Measurements from ENCODE around the gene SMARCC1.

SMARCC1 gene

DNA sequence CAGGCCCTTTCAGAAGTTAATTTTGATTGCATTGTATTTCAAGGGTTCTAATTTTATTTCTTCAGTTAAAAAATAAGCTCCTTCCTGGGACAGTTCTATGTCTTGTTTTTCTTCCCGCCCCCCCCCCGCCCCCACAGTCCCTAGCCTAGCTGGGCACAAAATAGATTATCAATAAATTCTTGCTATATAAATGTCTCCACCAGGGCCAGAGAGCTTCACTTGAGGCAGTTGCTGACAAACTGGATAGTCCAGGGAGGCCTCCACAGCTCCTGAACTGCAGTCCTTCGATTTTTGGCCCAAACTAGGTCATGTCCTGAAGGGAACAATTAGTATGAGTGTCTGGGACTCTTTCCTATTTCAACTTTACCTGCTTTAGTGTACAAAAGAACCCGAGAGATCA, 193.1 kb downstream of the SMARCC1 start:
- H3K27ac ChIP-seq (ENCODE audit: low read depth, low read length): no peak overlapping the region
- H3K4me1 ChIP-seq (ENCODE audit: control insufficient read depth, insufficient read depth, low read length): no peaks in the 10 kb centered on the region
- H3K4me3 ChIP-seq (ENCODE audit: low read length): no peak overlapping the region
- no peak overlapping the region for H3K9ac ChIP-seq (ENCODE audit: low read length)
- H3K27me3 ChIP-seq (ENCODE audit: control insufficient read depth, insufficient read depth, low read length): no peaks in the 10 kb centered on the region
- H3K36me3 ChIP-seq (ENCODE audit: control insufficient read depth, insufficient read depth, low read length): peaks cover 17% of the 10 kb centered on the region

DNA sequence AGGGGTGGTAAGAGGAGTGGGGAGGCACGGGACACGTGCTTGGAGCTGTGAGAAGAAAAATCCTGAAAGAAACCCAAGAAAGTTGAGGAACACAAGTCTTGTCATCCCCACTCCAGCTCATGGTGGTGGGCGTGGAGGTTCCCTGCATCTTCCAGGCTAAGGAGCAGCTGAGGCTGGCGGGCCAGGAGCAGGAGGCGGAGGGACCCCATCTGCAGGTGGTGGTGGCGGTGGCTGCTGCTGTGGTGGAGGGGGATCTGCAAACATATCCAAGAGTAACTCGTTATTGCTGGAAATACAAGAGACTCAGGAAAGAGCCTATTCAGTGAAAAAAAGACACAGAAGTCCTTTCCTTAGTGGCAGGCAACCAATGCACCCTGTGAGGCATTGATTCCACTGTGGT, 193.6 kb downstream of the SMARCC1 start:
- H3K9ac ChIP-seq (ENCODE audit: low read length): no peak overlapping the region
- H3K36me3 ChIP-seq (ENCODE audit: control insufficient read depth, insufficient read depth, low read length): peaks cover 17% of the 10 kb centered on the region
- no peaks in the 10 kb centered on the region for H3K4me1 ChIP-seq (ENCODE audit: control insufficient read depth, insufficient read depth, low read length)
- H3K27me3 ChIP-seq (ENCODE audit: control insufficient read depth, insufficient read depth, low read length): no peaks in the 10 kb centered on the region
- no peak overlapping the region for H3K27ac ChIP-seq (ENCODE audit: low read depth, low read length)
- H3K4me3 ChIP-seq (ENCODE audit: low read length): no peak overlapping the region

DNA sequence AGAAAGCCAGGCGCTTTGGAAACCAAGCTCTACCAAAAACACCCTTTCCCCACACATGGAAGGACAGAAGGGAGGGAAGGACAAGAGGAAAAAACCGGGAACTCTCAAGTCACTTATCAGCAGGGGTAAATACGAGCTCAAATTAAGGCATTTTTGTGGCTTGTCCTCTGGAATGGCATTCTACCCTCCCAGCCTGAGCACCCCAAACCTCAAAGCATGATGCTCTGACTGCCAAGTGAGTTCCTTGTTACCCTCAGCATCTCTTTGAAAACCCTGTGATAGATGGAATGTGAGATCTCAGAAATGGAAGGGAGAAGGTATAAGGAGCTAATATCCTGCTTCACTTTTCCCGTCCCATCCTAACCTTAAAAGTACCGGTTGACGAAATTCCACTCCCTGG, 194.9 kb downstream of the SMARCC1 start:
- H3K9ac ChIP-seq (ENCODE audit: low read length): no peak overlapping the region
- peaks cover 17% of the 10 kb centered on the region for H3K36me3 ChIP-seq (ENCODE audit: control insufficient read depth, insufficient read depth, low read length)
- no peaks in the 10 kb centered on the region for H3K4me1 ChIP-seq (ENCODE audit: control insufficient read depth, insufficient read depth, low read length)

DNA sequence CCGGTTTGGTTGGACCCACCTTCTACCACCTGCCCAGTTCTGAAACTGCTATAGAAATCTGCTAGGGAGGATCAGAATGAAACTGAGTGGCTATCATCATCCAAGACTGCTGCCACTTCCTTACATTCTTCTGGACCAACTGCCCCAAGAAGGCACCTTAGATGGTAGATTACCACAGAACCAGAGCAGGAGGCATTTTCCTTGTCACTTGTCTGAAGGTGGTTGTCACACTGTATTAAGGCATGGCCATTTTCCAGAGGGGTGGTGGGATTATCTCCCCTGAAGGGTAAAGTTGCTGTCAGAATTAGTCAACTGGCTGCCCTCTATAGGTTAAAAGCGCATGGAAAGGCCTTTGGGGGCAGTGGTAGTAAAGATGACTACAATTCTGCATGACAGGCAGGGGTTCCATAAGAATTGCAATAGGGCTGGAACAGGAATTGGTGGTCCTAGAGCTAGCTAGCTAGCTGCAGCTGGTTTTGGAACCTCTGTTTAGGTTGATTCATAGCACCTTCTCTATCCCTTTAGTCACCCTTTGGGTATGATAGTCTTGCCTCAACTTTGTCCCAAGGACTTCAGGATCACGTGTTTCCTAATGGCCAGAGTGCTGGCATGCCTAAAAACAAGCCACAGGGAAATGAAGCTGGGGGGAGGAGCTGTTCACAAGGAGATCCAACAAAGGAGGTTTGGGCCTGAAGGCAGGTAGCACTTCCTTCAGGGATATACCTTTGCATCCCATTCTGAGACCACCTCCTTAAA, 198.2 kb downstream of the SMARCC1 start:
- H3K36me3 ChIP-seq (ENCODE audit: control insufficient read depth, insufficient read depth, low read length): peaks cover 4% of the 10 kb centered on the region
- H3K27me3 ChIP-seq (ENCODE audit: control insufficient read depth, insufficient read depth, low read length): peaks cover 2% of the 10 kb centered on the region
- no peak overlapping the region for H3K9ac ChIP-seq (ENCODE audit: low read length)
- no peak overlapping the region for H3K27ac ChIP-seq (ENCODE audit: low read depth, low read length)
- H3K4me1 ChIP-seq (ENCODE audit: control insufficient read depth, insufficient read depth, low read length): no peaks in the 10 kb centered on the region
- no peak overlapping the region for H3K4me3 ChIP-seq (ENCODE audit: low read length)

More for the DNA sequence above, 194.9 kb downstream of the SMARCC1 start:
- no peaks in the 10 kb centered on the region for H3K27me3 ChIP-seq (ENCODE audit: control insufficient read depth, insufficient read depth, low read length)
- H3K27ac ChIP-seq (ENCODE audit: low read depth, low read length): no peak overlapping the region
- no peak overlapping the region for H3K4me3 ChIP-seq (ENCODE audit: low read length)

DNA sequence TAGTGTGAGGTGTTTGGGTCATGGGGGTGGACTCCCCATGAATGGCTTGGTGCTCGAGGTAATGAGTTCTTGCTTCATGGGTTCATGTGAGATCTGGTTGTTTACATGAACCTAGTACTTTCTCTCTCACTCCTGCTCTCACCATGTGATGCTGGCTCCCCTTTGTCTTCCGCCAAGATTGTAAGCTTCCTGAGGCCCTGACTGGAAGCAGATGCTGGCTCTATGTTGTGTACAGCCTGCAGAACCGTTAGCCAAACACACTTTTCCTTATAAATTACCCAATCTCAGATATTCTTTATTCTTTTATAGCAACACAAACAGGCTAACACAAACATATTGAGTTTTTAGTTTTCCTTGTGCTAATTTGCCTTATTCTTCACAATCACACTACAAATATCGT, 199.9 kb downstream of the SMARCC1 start:
- Histone ChIP-seq H3K27me3 (ENCODE audit: control insufficient read depth, insufficient read depth, low read length) (peaks cover 2% of the 10 kb centered on the region), H3K9ac (ENCODE audit: low read length) (no peak overlapping the region), H3K4me3 (ENCODE audit: low read length) (no peak overlapping the region), H3K36me3 (ENCODE audit: control insufficient read depth, insufficient read depth, low read length) (peaks cover 3% of the 10 kb centered on the region), H3K4me1 (ENCODE audit: control insufficient read depth, insufficient read depth, low read length) (peaks cover 2% of the 10 kb centered on the region), H3K27ac (ENCODE audit: low read depth, low read length) (no peak overlapping the region)

DNA sequence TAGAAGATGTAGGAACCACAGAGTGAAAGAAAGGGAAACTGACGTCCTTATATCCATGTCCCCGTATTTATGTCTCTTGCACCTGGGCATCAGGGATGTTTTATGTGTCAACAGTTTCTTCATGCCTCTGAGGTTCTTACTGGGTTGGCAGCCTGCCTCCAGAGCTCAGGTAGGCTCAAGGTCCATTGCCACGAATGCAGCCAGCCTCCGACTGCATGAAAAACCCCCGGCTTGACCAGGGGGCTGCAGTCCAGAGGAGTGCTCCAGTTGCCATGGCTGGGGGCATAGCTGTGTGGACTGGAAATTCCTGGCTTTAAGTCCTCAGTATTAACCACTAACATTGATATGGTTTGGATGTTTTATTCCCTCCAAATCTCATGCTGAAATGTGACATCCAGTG, 200.3 kb downstream of the SMARCC1 start:
- Histone ChIP-seq H3K36me3 (ENCODE audit: control insufficient read depth, insufficient read depth, low read length) (no peaks in the 10 kb centered on the region), H3K4me1 (ENCODE audit: control insufficient read depth, insufficient read depth, low read length) (peaks cover 2% of the 10 kb centered on the region), H3K27ac (ENCODE audit: low read depth, low read length) (no peak overlapping the region), H3K27me3 (ENCODE audit: control insufficient read depth, insufficient read depth, low read length) (peaks cover 2% of the 10 kb centered on the region), H3K4me3 (ENCODE audit: low read length) (no peak overlapping the region), H3K9ac (ENCODE audit: low read length) (no peak overlapping the region)

DNA sequence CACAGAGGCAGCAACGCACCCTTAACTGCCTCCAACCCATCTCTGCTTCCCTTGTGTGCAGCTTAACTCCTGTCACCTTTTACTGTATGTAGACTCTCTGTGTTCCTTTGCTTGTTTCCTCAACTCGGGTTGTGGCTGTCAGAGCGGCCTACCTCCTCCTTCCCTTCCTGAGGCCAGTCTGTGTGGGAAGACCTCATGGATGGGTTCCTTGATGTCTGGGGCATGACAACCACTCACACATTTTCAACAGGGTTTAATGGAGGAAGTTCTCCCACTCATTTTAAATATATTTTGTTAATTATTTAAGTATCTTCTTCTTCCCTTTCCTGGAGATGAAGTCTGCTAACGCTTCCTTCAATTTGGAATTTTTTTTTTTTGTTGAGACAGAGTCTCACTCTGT, 201.2 kb downstream of the SMARCC1 start:
- Histone ChIP-seq H3K27ac (ENCODE audit: low read depth, low read length) (no peak overlapping the region), H3K4me3 (ENCODE audit: low read length) (no peak overlapping the region), H3K9ac (ENCODE audit: low read length) (no peak overlapping the region), H3K36me3 (ENCODE audit: control insufficient read depth, insufficient read depth, low read length) (no peaks in the 10 kb centered on the region), H3K27me3 (ENCODE audit: control insufficient read depth, insufficient read depth, low read length) (peaks cover 2% of the 10 kb centered on the region), H3K4me1 (ENCODE audit: control insufficient read depth, insufficient read depth, low read length) (peaks cover 2% of the 10 kb centered on the region)

DNA sequence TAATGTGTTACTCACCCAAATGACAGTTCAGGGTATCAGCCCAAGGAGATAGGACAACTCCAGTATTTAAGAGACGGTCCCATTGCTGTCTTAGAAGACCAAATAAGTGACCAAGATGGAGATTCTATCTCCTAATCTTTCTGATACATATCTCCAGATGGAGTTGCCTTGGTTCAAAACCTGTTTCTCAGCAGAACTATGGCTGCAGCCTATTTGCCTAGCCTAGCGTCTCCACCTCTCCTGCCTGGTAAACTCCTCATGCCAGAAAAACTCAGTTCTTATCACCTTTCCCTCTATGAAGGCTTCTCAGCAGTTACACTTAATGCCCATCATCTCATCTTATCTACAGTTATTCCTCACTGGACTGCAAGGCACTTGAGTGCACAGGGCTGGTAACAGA, 201.8 kb downstream of the SMARCC1 start:
- Histone ChIP-seq H3K27me3 (ENCODE audit: control insufficient read depth, insufficient read depth, low read length) (peaks cover 2% of the 10 kb centered on the region), H3K9ac (ENCODE audit: low read length) (no peak overlapping the region), H3K4me1 (ENCODE audit: control insufficient read depth, insufficient read depth, low read length) (peaks cover 2% of the 10 kb centered on the region), H3K27ac (ENCODE audit: low read depth, low read length) (no peak overlapping the region), H3K36me3 (ENCODE audit: control insufficient read depth, insufficient read depth, low read length) (no peaks in the 10 kb centered on the region), H3K4me3 (ENCODE audit: low read length) (no peak overlapping the region)

DNA sequence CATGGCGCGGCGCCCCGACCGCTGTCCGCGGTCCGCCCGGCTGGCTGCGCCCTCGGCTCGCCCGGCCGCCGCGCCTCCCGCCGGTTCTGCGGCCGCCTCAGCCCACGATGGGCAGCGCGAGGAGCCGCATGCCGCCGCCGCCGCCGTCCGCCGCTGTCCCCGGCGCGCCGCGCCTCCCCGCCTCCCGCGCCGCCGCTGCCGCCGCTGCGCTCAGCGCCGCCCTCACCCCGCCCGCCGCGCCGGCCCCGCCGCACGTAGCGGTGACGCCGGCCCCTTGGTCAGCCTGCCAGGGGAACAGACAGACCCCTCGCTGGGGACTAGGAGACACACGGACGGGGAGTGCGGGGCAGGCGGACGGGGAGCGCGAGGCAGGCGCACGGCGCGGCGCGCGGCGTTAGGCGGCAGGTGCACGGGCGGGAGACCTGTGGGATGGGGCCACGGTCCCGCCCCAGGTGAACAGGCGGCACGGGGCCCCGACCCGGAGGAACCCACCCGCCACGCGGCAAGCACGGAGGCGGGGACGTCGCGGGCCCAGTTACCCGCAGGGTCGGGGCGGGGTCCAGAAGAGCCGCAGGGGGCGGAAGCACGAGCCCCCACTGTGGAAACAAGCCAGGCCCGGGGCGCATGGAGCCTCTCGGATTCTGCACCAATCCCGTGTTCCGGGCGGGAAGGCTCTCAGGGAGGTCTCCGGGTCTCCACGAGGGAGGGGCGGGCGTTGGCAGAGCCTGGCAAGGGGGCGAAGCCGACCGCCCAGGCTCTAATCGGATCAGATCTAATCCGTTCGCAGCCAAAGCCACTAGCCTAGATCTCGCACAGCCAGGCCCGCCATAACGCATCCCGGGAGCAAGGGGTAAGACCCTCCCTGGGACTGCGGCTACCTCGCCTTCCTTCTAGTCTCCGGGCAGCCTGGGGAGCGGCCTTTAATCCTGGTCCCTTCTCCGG, 202.7 kb downstream of the SMARCC1 start, which contains the start of gene CSPG5:
Gene CSPG5, minus strand, starts transcription at position 175 of the 942 bp plus-strand sequence. Its CDS starts 172 bp downstream, at position 3.
- H3K36me3 ChIP-seq (ENCODE audit: control insufficient read depth, insufficient read depth, low read length): no peaks in the 10 kb centered on the region
- H3K4me1 ChIP-seq (ENCODE audit: control insufficient read depth, insufficient read depth, low read length): peaks cover 2% of the 10 kb centered on the region
- H3K4me3 ChIP-seq (ENCODE audit: low read length): peak within 1 kb of the TSS; percentile 62
- no peak within 1 kb of the TSS for H3K9ac ChIP-seq (ENCODE audit: low read length)
- no peak within 1 kb of the TSS for H3K27ac ChIP-seq (ENCODE audit: low read depth, low read length)
- H3K27me3 ChIP-seq (ENCODE audit: control insufficient read depth, insufficient read depth, low read length): peaks cover 2% of the 10 kb centered on the region

DNA sequence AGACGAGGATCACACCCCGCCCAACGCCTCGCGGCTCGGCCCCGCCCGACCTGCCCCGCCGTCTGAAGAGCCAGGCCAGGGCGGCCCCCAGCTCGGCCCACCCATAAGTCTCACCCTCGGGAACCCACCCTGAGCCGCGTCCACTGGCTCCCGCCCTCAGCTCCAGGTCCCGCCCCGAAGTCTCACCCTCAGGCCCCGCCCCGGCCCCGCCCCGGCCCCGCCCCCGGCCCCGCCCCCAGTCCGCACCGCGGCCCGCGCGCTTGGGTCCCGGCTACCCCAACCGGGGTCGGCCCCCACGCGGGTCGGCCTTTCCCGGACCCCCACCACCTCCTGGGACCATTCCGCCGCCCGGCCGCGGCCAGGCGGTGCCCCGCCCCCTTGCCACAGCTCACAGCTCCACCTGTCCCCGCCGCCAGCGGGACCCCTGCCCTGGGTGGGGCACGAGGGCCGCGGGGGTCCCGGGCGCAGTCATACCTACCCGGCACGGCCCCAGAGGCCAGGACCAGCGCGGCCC, 203.5 kb downstream of the SMARCC1 start:
- H3K27ac ChIP-seq (ENCODE audit: low read depth, low read length): no peak overlapping the region
- peaks cover 2% of the 10 kb centered on the region for H3K27me3 ChIP-seq (ENCODE audit: control insufficient read depth, insufficient read depth, low read length)
- H3K36me3 ChIP-seq (ENCODE audit: control insufficient read depth, insufficient read depth, low read length): no peaks in the 10 kb centered on the region
- no peak overlapping the region for H3K9ac ChIP-seq (ENCODE audit: low read length)
- peaks cover 2% of the 10 kb centered on the region for H3K4me1 ChIP-seq (ENCODE audit: control insufficient read depth, insufficient read depth, low read length)
- H3K4me3 ChIP-seq (ENCODE audit: low read length): peak overlapping the region; percentile 59

DNA sequence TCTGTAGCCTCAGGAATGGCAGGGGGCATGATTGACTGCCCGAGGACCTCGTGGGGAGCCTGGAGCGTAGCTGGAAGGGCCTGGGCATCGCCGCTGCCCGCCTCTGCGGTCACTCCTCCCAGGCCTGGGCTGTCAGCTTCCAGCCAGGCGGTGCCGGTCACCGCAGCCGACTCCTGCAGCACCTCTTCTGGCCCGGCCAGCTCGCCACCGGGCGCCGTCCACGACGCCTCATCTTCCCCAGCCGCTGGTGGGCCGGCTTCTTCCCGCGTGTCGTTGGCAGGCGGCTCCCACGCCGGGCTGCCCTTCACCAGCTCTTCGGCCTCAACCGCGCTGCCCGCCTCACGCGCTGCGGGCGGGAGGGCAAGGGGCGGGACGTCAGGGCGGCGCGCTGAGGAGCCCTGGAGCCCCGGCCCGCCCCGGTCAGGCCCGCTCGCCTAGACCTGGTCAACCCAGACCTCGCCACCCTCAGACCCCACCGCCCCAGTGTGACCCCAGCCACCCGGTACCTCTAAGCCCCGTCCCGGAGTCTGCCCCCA, 204.0 kb downstream of the SMARCC1 start:
- Histone ChIP-seq H3K27me3 (ENCODE audit: control insufficient read depth, insufficient read depth, low read length) (peaks cover 2% of the 10 kb centered on the region), H3K4me1 (ENCODE audit: control insufficient read depth, insufficient read depth, low read length) (peaks cover 2% of the 10 kb centered on the region), H3K4me3 (ENCODE audit: low read length) (peak overlapping the region; percentile 59), H3K27ac (ENCODE audit: low read depth, low read length) (no peak overlapping the region), H3K9ac (ENCODE audit: low read length) (no peak overlapping the region), H3K36me3 (ENCODE audit: control insufficient read depth, insufficient read depth, low read length) (no peaks in the 10 kb centered on the region)

All from rectal smooth muscle tissue (tissue), 1 donor.